Sigmoid colon (tissue), 7 donors: ENCODE measurements around the gene CCDC185. TPM values are rescaled to one million over a fixed set of nuclear protein-coding genes. Genes with fewer than 3 reads are reported as not detected.
A peak's percentile ranks its signal among the peaks of the same experiment; 100 is the strongest.

Experiments
- DNase-seq: peaks from one replicate; pipeline ENCODE4 v3.0.0-alpha.2; 2019
- H3K27ac ChIP-seq, 4 donors: fragments of 200-600 bp; sonication (generic); one replicate each; pipeline ENCODE4 v1.5.1; 2016 to 2019; ENCODE audit warnings: mild to moderate bottlenecking in 1 of 4
- H3K27me3 ChIP-seq, 3 donors: fragments of 200-600 bp; sonication (generic); one replicate each; pipeline ENCODE4 v1.5.1; 2019; ENCODE audit warnings: mild to moderate bottlenecking in 1 of 3
- H3K36me3 ChIP-seq, 4 donors: fragments of 200-600 bp; sonication (generic); one replicate each; pipeline ENCODE4 v1.5.1; 2016 to 2019
- H3K4me1 ChIP-seq, 4 donors: fragments of 200-600 bp; sonication (generic); one replicate each; pipeline ENCODE4 v1.5.1; 2017 to 2019
- H3K4me3 ChIP-seq, 4 donors: fragments of 200-600 bp; sonication (generic); one replicate each; pipeline ENCODE4 v1.5.1; 2017 to 2019; ENCODE audit warnings: mild to moderate bottlenecking in 2 of 4, moderate library complexity in 1 of 4
- H3K9me3 ChIP-seq, 4 donors: fragments of 200-600 bp in 3 of 4; sonication (generic) in 3 of 4; one replicate each; pipeline versions ENCODE4 v1.5.1 to v1.6.1; 2013 to 2019
- CTCF ChIP-seq, 4 experiments: fragments of 450-650 bp in 3 of 4; fragments of 200-600 bp in 1 of 4; IDR thresholded peaks; one replicate each; pipeline ENCODE4 v1.5.1; 2016 to 2019; ENCODE audit warnings: antibody characterized with exemption in 4 of 4, mild to moderate bottlenecking in 3 of 4, moderate library complexity in 2 of 4
- EP300 ChIP-seq, 4 donors: sonication (generic); formaldehyde crosslinking; IDR thresholded peaks; one replicate each; pipeline ENCODE4 v1.6.1; 2017; ENCODE audit warnings: antibody characterized with exemption in 4 of 4
- POLR2A ChIP-seq, 2 donors: fragments of 450-650 bp; IDR thresholded peaks; one replicate each; pipeline ENCODE4 v1.6.1; 2016; ENCODE audit warnings: antibody characterized with exemption in 2 of 2, mild to moderate bottlenecking in 2 of 2, moderate library complexity in 2 of 2
- POLR2AphosphoS5 ChIP-seq, 4 donors: sonication (generic); formaldehyde crosslinking; IDR thresholded peaks; one replicate each; pipeline ENCODE4 v1.6.1; 2017; ENCODE audit warnings: antibody characterized with exemption in 4 of 4
- WGBS, 2 donors: extraction: QIAGEN DNeasy Blood & Tissue Kit; methylation state at CpG; one replicate each; pipeline ENCODE4 v1.1.7; 2013; 5-methylcytosine and 5-hydroxymethylcytosine counted together
- intact Hi-C: fragments of 100-400 bp; cut with DNase I; formaldehyde crosslinking; loops from one replicate; pipeline ENCODE4 v1.15.1; 2023
- polyA plus RNA-seq, 3 donors: library from polyadenylated mRNA; stranded (reverse); fragments of 200-250 nt; gene quantifications; one replicate each; pipeline ENCODE4 v1.2.3, GENCODE V29; 2013
- total RNA-seq, 4 donors: library from RNA; depleted of rRNA; stranded (reverse); fragments of >200 nt; gene quantifications; one replicate each; pipeline ENCODE4 v1.1.0, GENCODE V29; 2016
- donor health status: healthy with polysubstance abuse.
- donor health status: Bipolar disorder and iron deficiency.
- donor health status: healthy.

CCDC185 gene
- total and polyA plus RNA-seq, 7 donors: not detected

GRCh38 chr1:223363856-223364684 lies 29.1 kb upstream of the CCDC185 start, which contains the start of gene SUSD4:
SUSD4 (minus strand) TSS chr1:223364176; CDS start chr1:223363425, 751 bp downstream.
- H3K27ac ChIP-seq: peak within 1 kb of the TSS in 2 of 4 donors; percentile 44 to 46
- no peak for DNase-seq
- 1% methylated on average over 111 of the region's 111 CpGs for WGBS, 2 donors

GRCh38 chr1:223364685-223365382 lies 28.4 kb upstream of the CCDC185 start:
- H3K9me3 ChIP-seq: no peaks in the 10 kb centered on the region
- DNase-seq: no peak
- intact Hi-C loops: loop anchor here (5.0 kb wide), 1 partner anchor 223 kb away; the partner anchor contains the start of gene TLR5
- peaks cover 0 to 13% (median 0%) of the 10 kb centered on the region in 3 donors for H3K27me3 ChIP-seq
- H3K4me3 ChIP-seq: peak overlapping the region; percentile 14 to 58 (median 58)
- peaks cover 0 to 25% (median 22%) of the 10 kb centered on the region in 4 donors for H3K4me1 ChIP-seq
- no peak overlapping the region for H3K27ac ChIP-seq
- no peaks in the 10 kb centered on the region for H3K36me3 ChIP-seq
- no peak for TF ChIP-seq EP300 (IDR thresholded peaks at IDR 0.05)
- 1 to 2% methylated on average over 55 of the region's 55 CpGs for WGBS, 2 donors

More at GRCh38 chr1:223363856-223364684, 29.1 kb upstream of the CCDC185 start, which contains the start of gene SUSD4:
- TF ChIP-seq POLR2AphosphoS5 (IDR thresholded peaks at IDR 0.05) (no peak), POLR2A (IDR thresholded peaks at IDR 0.05) (no peak), CTCF (IDR thresholded peaks at IDR 0.05) (no peak), EP300 (IDR thresholded peaks at IDR 0.05) (no peak)
- peaks cover 0 to 25% (median 22%) of the 10 kb centered on the region in 4 donors for H3K4me1 ChIP-seq
- H3K4me3 ChIP-seq: peak within 1 kb of the TSS; percentile 35 to 58 (median 58)
- intact Hi-C loops: loop anchor here (5.0 kb wide), 1 partner anchor 222 kb away; the partner anchor contains the start of gene TLR5
- peaks cover 0 to 13% (median 0%) of the 10 kb centered on the region in 3 donors for H3K27me3 ChIP-seq
- H3K9me3 ChIP-seq: no peaks in the 10 kb centered on the region
- no peaks in the 10 kb centered on the region for H3K36me3 ChIP-seq

GRCh38 chr1:223374064-223374610 lies 19.1 kb upstream of the CCDC185 start:
- no peak for TF ChIP-seq CTCF (IDR thresholded peaks at IDR 0.05)
- no peak for TF ChIP-seq POLR2AphosphoS5 (IDR thresholded peaks at IDR 0.05)
- no peak for TF ChIP-seq EP300 (IDR thresholded peaks at IDR 0.05)
- no peak for TF ChIP-seq POLR2A (IDR thresholded peaks at IDR 0.05)
- Histone ChIP-seq H3K27ac (no peak overlapping the region), H3K27me3 (peaks cover 0 to 6% (median 0%) of the 10 kb centered on the region in 3 donors), H3K4me3 (no peak overlapping the region), H3K4me1 (no peaks in the 10 kb centered on the region), H3K9me3 (peaks cover 0 to 7% (median 0%) of the 10 kb centered on the region in 4 donors), H3K36me3 (no peaks in the 10 kb centered on the region)
- WGBS, 2 donors: 81% methylated on average over 4 of the region's 4 CpGs
- intact Hi-C loops: no loop called here
- DNase-seq: no peak

- H3K27me3 ChIP-seq: peaks cover 0 to 6% (median 0%) of the 10 kb centered on the region in 3 donors
- peaks cover 0 to 7% (median 0%) of the 10 kb centered on the region in 4 donors for H3K9me3 ChIP-seq
- no peaks in the 10 kb centered on the region for H3K4me1 ChIP-seq
- intact Hi-C loops: no loop called here
- no peaks in the 10 kb centered on the region for H3K36me3 ChIP-seq
- no peak overlapping the region for H3K4me3 ChIP-seq
- no peak overlapping the region for H3K27ac ChIP-seq
- TF ChIP-seq EP300 (IDR thresholded peaks at IDR 0.05): no peak
- TF ChIP-seq POLR2AphosphoS5 (IDR thresholded peaks at IDR 0.05): no peak
- no peak for TF ChIP-seq CTCF (IDR thresholded peaks at IDR 0.05)
- TF ChIP-seq POLR2A (IDR thresholded peaks at IDR 0.05): no peak
- DNase-seq: no peak
These were observed 14.5 kb upstream of the CCDC185 start for GRCh38 chr1:223378754-223379153.
